K562 (cell line): Measurements from ENCODE around the gene ZNF264. TPM values are rescaled to one million over a fixed set of nuclear protein-coding genes. Genes with fewer than 3 reads are reported as not detected.

Experiments
- ATAC-seq: fragments of 200-7000 bp; cut with Tn5 transposase; 3 replicates; pipeline ENCODE4 v1.9.1; 2020; ENCODE audit warnings: moderate library complexity
- BruUV-seq: library from RNA; stranded (reverse); fragments of 400-500 nt; replicated peaks from 2 replicates; lab custom pipeline; 2021; lab: Mats Ljungman, UMichigan
- CTCF ChIA-PET: fragments of 300-600 bp; formaldehyde crosslinking; extraction: SDS; loops from one replicate; lab custom pipeline; 2021; ENCODE audit warnings: low intra/inter-chr PET ratio; lab: Yijun Ruan, JAX
- POLR2A ChIA-PET: fragments of 300-600, 350-650 bp; sonication (Branson Sonifier 250); formaldehyde crosslinking; extraction: SDS; loops from one replicate; lab custom pipeline; 2021; ENCODE audit warnings: antibody characterized with exemption, inconsistent platforms; lab: Yijun Ruan, JAX
- DNase-seq, 4 experiments: peaks; one replicate each; pipeline versions ENCODE4 v3.0.0 to v3.0.0-alpha.2; 2011 to 2018; ENCODE audit warnings: low spot score in 3 of 4, mixed read lengths in 3 of 4; ENCODE audit errors: extremely low read depth in 1 of 4
- FAIRE-seq: peaks from 2 replicates; lab custom pipeline; 2011; peaks lifted over from hg19 to GRCh38; lab: Jason Lieb, UNC
- H2AFZ ChIP-seq: 2 replicates; pipeline ENCODE4 v1.6.0; 2011; ENCODE audit warnings: low read depth, low read length, control low read depth, inconsistent platforms
- H3K27ac ChIP-seq: fragments of 200-600 bp; 3 replicates; pipeline ENCODE4 v1.8.0; 2011; ENCODE audit warnings: low read depth, mild to moderate bottlenecking, control low read depth, inconsistent platforms, low read length, moderate library complexity, mixed read lengths; ENCODE audit errors: extremely low read depth
- H3K27me3 ChIP-seq, 2 experiments: fragments of 300-600 bp in 1 of 2; 2 replicates in 1 of 2; 3 replicates in 1 of 2; pipeline versions ENCODE4 v1.6.0 to v1.8.0; 2011; ENCODE audit warnings: inconsistent platforms in 2 of 2, low read length in 2 of 2, mild to moderate bottlenecking in 1 of 2, mixed read lengths in 1 of 2, moderate library complexity in 1 of 2; ENCODE audit not compliant: control insufficient read depth in 2 of 2, insufficient read depth in 2 of 2
- H3K36me3 ChIP-seq: fragments of 300-600 bp; 3 replicates; pipeline ENCODE4 v1.8.0; 2011; ENCODE audit warnings: mild to moderate bottlenecking, low read length, inconsistent platforms; ENCODE audit not compliant: control insufficient read depth, insufficient read depth
- H3K4me1 ChIP-seq, 2 experiments: fragments of 200-600 bp in 1 of 2; replicated peaks in 1 of 2; 2 replicates in 1 of 2; 3 replicates in 1 of 2; pipeline versions ENCODE4 v1.5.1 to v1.8.0; 2011; ENCODE audit warnings: inconsistent platforms in 2 of 2, low read length in 2 of 2, mild to moderate bottlenecking in 1 of 2, mixed read lengths in 1 of 2, moderate library complexity in 1 of 2; ENCODE audit not compliant: control insufficient read depth in 2 of 2, insufficient read depth in 2 of 2
- H3K4me2 ChIP-seq: 2 replicates; pipeline ENCODE4 v1.6.1; 2011; ENCODE audit warnings: low read length, control low read depth, inconsistent platforms, mixed read lengths; ENCODE audit not compliant: insufficient read depth
- H3K4me3 ChIP-seq: fragments of 200-600 bp; sonication (generic), shearing (Covaris generic); 2 replicates; pipeline ENCODE4 v1.5.1; 2016; ENCODE audit warnings: control low read depth, inconsistent platforms
- H3K79me2 ChIP-seq: fragments of 200-600 bp; 3 replicates; pipeline ENCODE4 v1.8.0; 2011; ENCODE audit warnings: low read length, inconsistent platforms; ENCODE audit not compliant: control insufficient read depth, insufficient read depth
- H3K9ac ChIP-seq, 2 experiments: 2 replicates each; pipeline versions ENCODE4 v1.6.0 to v1.6.1; 2011; ENCODE audit warnings: low read depth in 2 of 2, low read length in 2 of 2, control low read depth in 1 of 2, inconsistent platforms in 1 of 2, mild to moderate bottlenecking in 1 of 2, mixed read lengths in 1 of 2; ENCODE audit not compliant: insufficient read depth in 1 of 2
- H3K9me1 ChIP-seq: one replicate; pipeline ENCODE4 v1.6.0; 2011; ENCODE audit warnings: inconsistent platforms, mild to moderate bottlenecking, low read length, moderate library complexity; ENCODE audit not compliant: control insufficient read depth, insufficient read depth
- H3K9me3 ChIP-seq: replicated peaks from 2 replicates; pipeline ENCODE4 v1.5.1; 2011; ENCODE audit warnings: low read depth, low read length, inconsistent platforms; ENCODE audit not compliant: control insufficient read depth, insufficient read depth
- H4K20me1 ChIP-seq: replicated peaks from 2 replicates; pipeline ENCODE4 v1.6.1; 2011; ENCODE audit warnings: low read length, inconsistent platforms, mixed read lengths; ENCODE audit not compliant: control insufficient read depth, insufficient read depth
- BHLHE40 ChIP-seq: IDR thresholded peaks from 2 replicates; pipeline ENCODE4 v1.6.1; 2011; ENCODE audit warnings: low read length, improper control_type of control experiment
- PCBP1 ChIP-seq: fragments of 200-400 bp; formaldehyde crosslinking; IDR thresholded peaks from 2 replicates; pipeline ENCODE4 v1.6.1; 2018; ENCODE audit warnings: mild to moderate bottlenecking, low read depth, low read length; ENCODE audit not compliant: poor library complexity, severe bottlenecking
- PHB2 ChIP-seq: fragments of 450-650 bp; IDR thresholded peaks from 2 replicates; pipeline ENCODE4 v1.6.1; 2017; ENCODE audit warnings: low read depth
- RBBP5 ChIP-seq: fragments of 200-600 bp; sonication (generic); IDR thresholded peaks from 2 replicates; pipeline ENCODE4 v1.6.1; 2012; ENCODE audit warnings: borderline replicate concordance, mild to moderate bottlenecking, low read length, control low read depth, inconsistent platforms; ENCODE audit not compliant: insufficient read depth, poor library complexity, severe bottlenecking
- RFX7 ChIP-seq: fragments of 250-450 bp; sonication (Bioruptor Pico); IDR thresholded peaks from 2 replicates; pipeline ENCODE4 v1.5.1; 2021; ENCODE audit warnings: mild to moderate bottlenecking
- SIN3A ChIP-seq, 2 experiments: fragments of 150-350 bp in 1 of 2; IDR thresholded peaks; 2 replicates each; pipeline ENCODE4 v1.6.1; 2011 to 2016; ENCODE audit warnings: borderline replicate concordance in 2 of 2, low read depth in 2 of 2, low read length in 2 of 2, mild to moderate bottlenecking in 2 of 2, moderate library complexity in 2 of 2; ENCODE audit not compliant: control insufficient read depth in 1 of 2
- SREBF1 ChIP-seq: fragments of 150-350 bp; IDR thresholded peaks from 2 replicates; pipeline ENCODE4 v1.6.1; 2014; ENCODE audit warnings: antibody characterized with exemption, low read depth, low read length, borderline replicate concordance
- TCF15 ChIP-seq: fragments of 250-450 bp; sonication (Bioruptor Pico); IDR thresholded peaks from 2 replicates; pipeline ENCODE4 v1.8.0; 2022; ENCODE audit warnings: moderate library complexity, mild to moderate bottlenecking, inconsistent platforms
- ZBTB9 ChIP-seq: fragments of 450-650 bp; formaldehyde crosslinking; IDR thresholded peaks from 2 replicates; pipeline ENCODE4 v1.4.0; 2020; ENCODE audit warnings: mild to moderate bottlenecking, moderate library complexity
- WGBS: fragments of 100-300 bp; shearing (Covaris generic); methylation state at CpG from one replicate; pipeline ENCODE4 v1.1.6; 2016; ENCODE audit warnings: low coverage, mixed read lengths; ENCODE audit not compliant: insufficient coverage; ENCODE audit errors: missing lambda C conversion rate; 5-methylcytosine and 5-hydroxymethylcytosine counted together
- in situ Hi-C: fragments of 300-500 bp; cut with MboI; formaldehyde crosslinking; loops from 4 replicates; pipeline ENCODE4 v1.15.0; 2018; ENCODE audit warnings: inconsistent platforms, mixed read lengths
- intact Hi-C: fragments of 100-400 bp; cut with micrococcal nuclease; formaldehyde crosslinking; loops from 2 replicates; pipeline ENCODE4 v1.14.2; 2022
- polyA plus RNA-seq, 8 experiments: library from polyadenylated mRNA; depleted of rRNA in 4 of 8; stranded (reverse) in 5 of 8; unstranded in 3 of 8; fragments of >200 nt; fragmentation: Nextera tagmentation in 2 of 8; fragmentation: Illumina TruSeq in 1 of 8; extraction: Ambion mirVana in 2 of 8; extraction: Trizol in 1 of 8; gene quantifications; 2 replicates each; pipeline versions ENCODE4 v1.2.1 to v1.2.3, GENCODE V29; 2011 to 2014; ENCODE audit warnings: inconsistent platforms in 1 of 8, missing spikeins in 1 of 8
- total RNA-seq, 7 experiments: library from RNA; depleted of rRNA in 6 of 7; stranded (reverse); fragments of >200 nt in 6 of 7; fragmentation: Illumina TruSeq in 2 of 7; extraction: Trizol in 2 of 7; gene quantifications; 2 replicates each; pipeline versions ENCODE4 v1.2.1 to v1.2.3, GENCODE V29; 2011 to 2021; ENCODE audit warnings: low replicate concordance in 1 of 7

Gene ZNF264
- total and polyA plus RNA-seq, 9 of the 15 experiments (the other 6 are each of a cell fraction or from before 2014, with no cell fraction given), result 0.08 to 7.9 (median 1.3) TPM

GRCh38 chr19:57249329-57249728 is 58.0 kb downstream of the ZNF264 start:
- 100% methylated on average over 1 of the region's 1 CpG for WGBS
- in situ Hi-C loops, result no loop called here
- Histone ChIP-seq H3K4me3 (no peak overlapping the region), H3K4me1 (no peaks in the 10 kb centered on the region), H3K4me2 (no peak overlapping the region), H3K36me3 (peaks cover 63% of the 10 kb centered on the region; the same call in 2 of the 3 replicates), H3K9ac (no peak overlapping the region), H3K27me3 (no peaks in the 10 kb centered on the region), H3K79me2 (no peaks in the 10 kb centered on the region), H3K9me3 (no peaks in the 10 kb centered on the region; the same call in 1 of the 2 replicates), H3K27ac (no peak overlapping the region), H4K20me1 (no peaks in the 10 kb centered on the region), H2AFZ (no peak overlapping the region), H3K9me1 (no peaks in the 10 kb centered on the region)
- DNase-seq (no peak), ATAC-seq (no peak), FAIRE-seq (no peak)
- TF ChIP-seq SREBF1, result no peak
- TF ChIP-seq PCBP1, result no peak
- TF ChIP-seq SIN3A (IDR thresholded peaks at IDR 0.05; ENCODE audit: borderline replicate concordance in 2 of 2, control insufficient read depth in 1 of 2, low read depth in 2 of 2, low read length in 2 of 2), result no peak
- TF ChIP-seq ZBTB9, result no peak
- no peak for TF ChIP-seq BHLHE40
- TF ChIP-seq RBBP5, result no peak
- TF ChIP-seq PHB2, result no peak
- no peak for TF ChIP-seq TCF15 (CRISPR knock-in tag)
- no peak for TF ChIP-seq RFX7 (CRISPR knock-in tag)
- POLR2A ChIA-PET, result no interaction called here
- intact Hi-C loops, result no loop called here
- CTCF ChIA-PET, result no interaction called here
- no TSS peak for BruUV-seq
